ENCODE results near the gene KIAA0930.
A peak's percentile ranks its signal among the peaks of the same experiment; 100 is the strongest.
"Not testable (repeated sequence)": the region's sequence is repeated elsewhere in the genome, so short reads cannot be mapped to it uniquely, and the experiment has no call there.

The KIAA0930 gene

DNA sequence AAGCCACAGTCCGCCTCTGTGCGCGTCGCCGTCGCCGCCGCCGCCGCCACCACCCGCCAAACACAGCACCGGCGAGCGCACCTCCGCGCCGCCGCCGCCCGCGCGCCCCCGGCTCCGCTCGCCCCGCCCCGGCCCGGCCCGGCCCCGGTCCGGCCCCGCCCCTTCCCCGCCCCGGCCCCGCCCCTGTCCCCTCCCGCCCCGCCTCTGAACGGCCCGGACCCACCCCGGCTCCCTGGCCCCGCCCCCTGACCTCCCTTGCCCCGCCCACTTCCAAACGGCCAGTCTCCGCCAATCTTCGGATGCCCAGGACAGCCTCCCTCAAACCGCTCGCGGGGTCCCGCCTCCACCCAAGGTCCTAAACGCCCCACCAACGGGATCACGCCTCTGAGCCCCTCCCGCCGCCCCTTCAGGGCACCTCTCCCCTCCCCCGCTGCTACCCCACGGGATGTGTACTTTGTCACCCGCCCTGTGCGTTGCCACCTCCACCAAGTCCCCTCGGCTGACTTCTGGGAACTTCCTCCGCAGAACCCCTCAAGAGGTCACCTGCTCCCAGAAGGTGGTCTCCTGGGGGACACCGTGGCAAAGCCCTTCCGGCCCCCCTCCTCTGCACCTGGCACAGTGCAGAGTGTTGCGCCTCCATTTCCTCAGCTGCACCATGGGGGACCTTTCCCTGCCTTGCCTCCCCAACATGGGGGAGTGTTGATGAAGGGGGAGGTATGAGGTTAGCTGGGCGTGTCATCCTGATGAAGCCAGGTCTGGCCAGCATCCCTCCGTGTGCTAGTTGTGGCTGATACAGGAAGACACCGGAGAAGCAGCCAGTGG lies at the start of gene KIAA0930:
Gene KIAA0930, minus strand, starts transcription at position 85 of the 822 bp plus-strand sequence. CDS start 191 bp downstream, outside the sequence.
- peak; percentile 85 for DNase-seq (ENCODE audit: low spot score)

DNA sequence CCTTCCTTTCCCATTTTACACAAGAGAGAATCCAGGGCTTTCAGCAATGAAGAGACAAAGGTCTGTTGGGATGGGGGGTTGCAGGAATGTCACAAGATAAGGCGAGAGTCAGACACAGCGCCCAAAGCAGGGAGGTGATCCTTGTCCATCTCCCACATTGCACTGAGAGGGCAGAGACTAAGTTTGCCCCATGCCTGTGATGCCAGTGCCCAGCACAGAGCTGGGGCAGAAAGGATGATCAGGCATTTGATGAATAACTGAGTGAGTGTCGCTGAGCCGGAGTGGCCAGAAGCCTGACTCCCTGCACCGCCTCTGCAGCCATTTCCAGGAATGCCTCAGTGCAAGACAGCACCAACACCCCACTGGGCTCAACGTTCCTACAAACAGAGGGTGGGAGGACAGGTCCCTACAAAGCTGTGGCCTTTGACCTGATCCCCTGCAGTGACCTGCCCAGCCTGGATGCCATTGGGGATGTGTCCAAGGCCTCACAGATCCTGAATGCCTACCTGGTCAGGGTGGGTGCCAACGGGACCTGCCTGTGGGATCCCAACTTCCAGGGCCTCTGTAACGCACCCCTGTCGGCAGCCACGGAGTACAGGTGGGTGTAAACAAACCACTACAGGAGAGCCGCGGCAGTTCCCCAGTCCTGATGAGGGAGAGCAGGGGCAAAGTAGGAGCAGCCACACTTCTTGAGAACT lies 46.3 kb upstream of the KIAA0930 start:
- no peak for DNase-seq (ENCODE audit: low spot score)

DNA sequence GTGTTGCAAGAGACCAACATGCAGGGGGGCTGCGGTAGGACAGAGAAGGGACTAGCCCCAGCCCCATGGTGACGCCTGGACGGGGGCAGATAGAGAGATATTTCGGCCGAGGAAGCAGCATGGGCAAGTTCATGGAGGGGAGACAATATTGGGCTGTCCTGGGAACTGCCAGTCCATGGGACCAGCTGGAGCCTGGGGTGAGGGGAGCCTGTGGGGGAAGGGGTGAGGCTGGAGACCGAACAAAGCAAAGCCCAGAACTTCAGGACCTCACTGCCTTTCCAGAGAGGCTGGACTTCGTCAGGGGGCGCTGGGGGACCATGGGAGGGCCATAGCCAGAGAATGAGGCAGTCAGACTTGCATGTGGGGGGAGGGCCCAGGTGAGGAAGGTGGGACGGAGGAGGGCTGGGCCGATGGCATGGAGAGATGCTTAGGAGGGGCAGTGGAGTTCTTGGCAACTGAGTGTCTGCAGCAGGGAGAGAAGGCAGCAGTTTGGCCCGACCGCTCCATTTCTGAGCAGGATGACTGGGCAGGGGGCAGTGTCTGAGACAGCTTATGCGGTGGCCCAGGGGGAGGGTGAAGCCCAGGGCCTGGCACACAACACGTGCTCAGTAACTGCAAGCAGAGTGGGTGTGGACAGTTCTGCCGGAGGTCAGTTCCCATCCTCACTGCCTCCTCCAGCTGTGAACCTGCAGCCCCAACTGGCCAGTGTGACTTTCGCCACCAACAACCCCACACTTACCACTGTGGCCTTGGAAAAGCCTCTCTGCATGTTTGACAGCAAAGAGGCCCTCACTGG lies 44.8 kb upstream of the KIAA0930 start:
- DNase-seq (ENCODE audit: low spot score) = no peak

DNA sequence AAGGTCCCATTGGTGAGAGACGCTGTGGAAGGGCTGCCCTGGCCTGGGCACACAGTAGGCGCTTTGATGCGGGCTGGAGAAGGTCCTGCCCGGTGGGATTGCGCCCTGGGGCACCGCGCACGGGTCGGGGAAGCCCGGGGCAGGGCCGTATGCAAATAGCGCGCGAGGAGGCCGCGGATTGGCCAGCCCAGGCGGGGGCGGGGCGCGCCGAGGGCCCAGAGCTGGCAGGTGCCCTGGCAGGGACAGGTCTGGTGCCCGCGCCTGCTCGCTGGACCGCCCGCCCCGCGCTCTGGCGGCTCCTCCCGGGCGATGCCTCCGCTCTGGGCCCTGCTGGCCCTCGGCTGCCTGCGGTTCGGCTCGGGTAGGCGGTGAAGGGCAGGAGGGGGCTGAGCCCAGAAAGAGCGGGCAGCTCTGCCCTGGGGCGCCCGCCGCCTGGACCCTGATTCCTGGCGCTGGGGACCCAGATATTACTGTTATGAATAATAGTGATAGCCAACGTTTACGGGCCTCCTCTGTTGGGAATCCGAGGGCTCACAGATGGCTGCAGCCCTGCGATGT lies 44.1 kb upstream of the KIAA0930 start, which contains the start of gene UPK3A:
Gene UPK3A, plus strand, starts transcription at position 245 of the 558 bp plus-strand sequence. Its CDS starts 65 bp downstream, at position 310.
- peak; percentile 48 for DNase-seq (ENCODE audit: low spot score)

DNA sequence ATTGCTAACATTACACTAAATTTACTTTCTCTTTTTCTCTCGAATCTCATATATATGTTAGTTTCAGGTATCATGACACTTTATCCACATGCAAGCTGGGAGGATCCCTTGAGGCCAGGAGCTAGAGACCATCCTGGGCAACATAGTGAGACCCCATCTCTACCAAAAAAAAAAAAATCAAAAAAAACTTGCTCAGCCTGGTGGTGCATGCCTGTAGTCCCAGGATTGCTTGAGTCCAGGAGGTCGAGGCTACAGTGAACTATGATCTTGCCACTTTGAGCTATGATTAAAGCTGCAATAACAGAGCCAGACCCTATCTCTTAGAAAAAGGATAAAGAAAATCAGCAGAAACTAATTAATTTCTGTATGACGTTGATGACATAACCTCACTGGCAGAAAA lies 40.3 kb upstream of the KIAA0930 start:
- DNase-seq (ENCODE audit: low spot score) = no peak

DNA sequence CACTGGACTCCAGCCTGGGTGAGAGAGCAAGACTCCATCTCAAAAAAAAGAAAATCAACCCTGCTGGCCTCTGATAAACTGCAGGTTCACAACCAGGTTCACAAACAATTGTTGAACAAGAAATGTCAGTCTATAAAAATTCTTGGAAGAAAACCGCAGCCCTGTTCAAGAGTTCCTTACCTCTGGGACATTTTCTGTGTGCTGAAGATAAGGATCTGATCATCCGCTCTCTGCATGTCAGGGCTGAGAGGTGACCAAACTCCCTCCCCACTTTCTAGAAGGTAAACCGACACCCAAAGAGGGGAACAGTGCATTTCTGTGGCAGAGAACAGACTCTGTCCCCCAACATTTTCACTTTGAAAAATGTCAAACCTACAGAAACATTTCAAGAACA lies 39.9 kb upstream of the KIAA0930 start:
- DNase-seq (ENCODE audit: low spot score) = no peak

DNA sequence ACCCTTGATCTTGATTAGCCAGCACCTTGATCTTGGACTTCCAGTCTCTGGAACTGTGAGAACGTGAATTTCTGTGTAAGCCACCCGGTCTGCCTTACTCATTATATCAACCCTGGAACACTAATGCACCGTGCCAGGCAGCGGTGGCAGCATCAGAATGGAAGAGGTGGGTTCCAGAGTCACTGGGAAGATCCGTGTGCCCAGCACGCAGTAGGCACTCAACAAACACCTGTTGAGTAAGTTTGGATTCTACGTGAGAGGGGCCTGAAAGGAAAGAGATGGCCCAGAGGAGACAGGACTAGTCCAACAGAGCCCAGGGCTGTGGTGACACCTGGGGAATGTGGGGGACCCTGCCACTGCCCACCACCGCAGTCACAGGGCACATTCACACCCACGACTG lies 37.4 kb upstream of the KIAA0930 start:
- no peak for DNase-seq (ENCODE audit: low spot score)

DNA sequence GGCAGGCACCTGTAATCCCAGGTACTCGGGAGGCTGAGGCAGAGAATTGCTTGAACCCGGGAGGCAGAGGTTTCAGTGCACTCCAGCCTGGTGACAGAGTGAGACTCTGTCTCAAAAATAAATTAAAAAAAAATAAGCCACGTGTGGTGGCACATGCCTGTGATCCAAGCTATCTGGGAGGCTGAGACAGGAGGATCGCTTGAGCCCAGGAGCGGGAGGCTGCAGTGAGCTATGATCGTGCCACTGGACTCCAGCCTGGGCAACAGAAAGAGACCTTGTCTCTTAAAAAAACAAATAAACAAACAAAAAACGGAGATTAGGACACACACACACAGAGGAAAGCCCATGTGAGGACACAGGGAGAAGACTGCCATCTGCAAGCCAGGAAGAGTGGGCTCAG lies 37.0 kb upstream of the KIAA0930 start:
- not testable (repeated sequence) for DNase-seq (ENCODE audit: low spot score)

DNA sequence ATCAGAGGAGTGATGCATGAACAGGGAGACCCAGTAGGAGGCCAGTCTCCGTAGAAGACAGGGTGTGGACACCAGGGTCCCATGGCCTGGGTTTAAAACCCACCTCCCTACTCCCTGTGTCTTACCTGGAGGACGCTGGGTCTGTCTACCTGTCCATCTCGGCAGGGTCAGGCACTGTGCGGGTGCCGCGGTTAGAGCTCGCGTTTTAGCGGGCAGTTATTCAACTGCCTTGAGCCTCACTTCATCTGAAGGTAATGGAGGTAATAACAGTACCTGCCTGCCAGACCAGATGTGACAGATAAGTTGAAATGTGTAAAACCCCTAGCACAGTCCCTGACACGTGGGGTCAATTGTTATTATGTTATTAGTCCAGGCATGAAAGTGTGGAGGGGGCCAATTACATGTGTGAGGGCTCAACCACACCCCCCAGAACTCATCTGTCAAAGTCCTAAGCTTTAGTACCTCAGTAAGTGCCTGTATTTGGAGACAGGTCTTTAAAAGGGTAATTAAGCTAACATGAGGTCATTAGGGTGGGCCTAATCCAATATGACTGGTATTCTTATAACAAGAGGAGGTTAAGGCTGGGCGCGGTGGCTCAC lies 35.9 kb upstream of the KIAA0930 start:
- no peak for DNase-seq (ENCODE audit: low spot score)

DNA sequence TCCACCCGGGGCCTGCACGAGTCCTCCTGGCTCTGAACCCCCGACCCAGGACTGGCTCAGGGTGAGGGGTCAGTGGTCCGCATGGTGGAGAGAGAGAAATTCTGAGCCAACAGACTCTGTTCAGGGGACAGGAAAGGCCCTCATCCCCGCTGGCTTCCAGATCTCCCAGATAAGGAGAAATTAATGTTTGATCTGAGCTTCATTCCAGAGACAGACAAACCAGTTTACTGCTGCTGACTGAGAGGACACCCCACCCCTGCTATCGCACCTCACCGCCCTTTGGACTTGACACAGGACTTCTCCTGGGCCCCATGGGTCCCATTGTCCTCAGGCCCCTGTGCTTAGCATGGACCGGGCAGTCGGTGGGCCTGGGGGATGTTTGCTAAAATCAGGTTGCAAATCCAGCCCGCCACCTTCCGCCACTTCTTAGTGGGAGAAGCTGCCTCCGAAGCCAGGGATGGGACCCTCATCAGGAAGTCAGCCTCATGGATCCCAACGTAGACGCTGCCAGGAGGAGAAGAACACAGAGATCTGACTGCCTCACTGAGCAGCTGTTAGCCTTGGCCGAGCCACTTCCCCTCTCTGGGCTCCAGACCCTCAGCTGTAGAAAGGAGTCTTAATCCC lies 32.9 kb upstream of the KIAA0930 start:
- no peak for DNase-seq (ENCODE audit: low spot score)

DNA sequence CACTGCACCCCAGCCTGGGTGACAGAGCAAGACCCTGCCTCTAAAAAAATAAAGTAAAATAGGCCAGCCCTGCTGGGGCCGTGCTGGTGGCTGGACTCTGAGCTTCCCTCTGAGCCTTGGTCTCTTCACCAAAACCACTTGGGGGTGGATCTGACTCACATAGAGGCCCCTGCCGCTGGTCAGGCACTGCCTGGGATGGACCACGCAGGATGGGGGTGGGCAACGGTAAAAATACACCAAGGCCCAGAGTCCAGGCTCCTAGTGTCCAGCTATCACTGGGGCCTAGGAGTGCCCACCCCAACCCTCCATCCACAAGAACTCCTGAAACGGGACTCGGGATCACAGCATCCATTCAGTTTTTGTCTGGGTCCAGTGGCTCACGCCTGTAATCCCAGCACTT lies 31.8 kb upstream of the KIAA0930 start:
- no peak for DNase-seq (ENCODE audit: low spot score)

DNA sequence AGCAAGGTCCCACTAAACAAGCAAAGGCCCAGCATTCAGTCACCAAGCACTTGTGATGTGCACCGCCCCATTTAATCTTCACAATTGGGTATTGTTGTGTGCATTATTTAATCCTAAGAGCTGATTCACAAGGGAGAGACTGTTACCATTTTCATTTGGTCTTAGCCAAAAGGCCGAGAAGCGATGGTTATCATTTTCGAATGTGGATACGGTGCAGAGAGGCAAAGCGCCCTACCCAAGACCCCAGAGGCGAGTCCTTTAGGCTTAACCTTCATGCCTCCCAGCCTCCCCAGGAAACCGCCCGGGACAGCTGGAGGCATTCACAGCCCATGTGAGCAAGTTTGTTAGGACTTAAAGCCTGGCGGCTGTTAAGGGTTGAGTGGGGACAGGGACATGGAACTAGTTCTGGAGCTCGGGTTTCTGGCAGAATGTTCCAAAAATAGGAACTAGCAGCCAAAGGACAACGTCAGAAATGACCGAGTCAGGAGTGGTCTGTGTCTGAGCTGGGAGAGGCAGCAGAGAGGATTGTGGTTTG lies 31.0 kb upstream of the KIAA0930 start:
- no peak for DNase-seq (ENCODE audit: low spot score)

DNA sequence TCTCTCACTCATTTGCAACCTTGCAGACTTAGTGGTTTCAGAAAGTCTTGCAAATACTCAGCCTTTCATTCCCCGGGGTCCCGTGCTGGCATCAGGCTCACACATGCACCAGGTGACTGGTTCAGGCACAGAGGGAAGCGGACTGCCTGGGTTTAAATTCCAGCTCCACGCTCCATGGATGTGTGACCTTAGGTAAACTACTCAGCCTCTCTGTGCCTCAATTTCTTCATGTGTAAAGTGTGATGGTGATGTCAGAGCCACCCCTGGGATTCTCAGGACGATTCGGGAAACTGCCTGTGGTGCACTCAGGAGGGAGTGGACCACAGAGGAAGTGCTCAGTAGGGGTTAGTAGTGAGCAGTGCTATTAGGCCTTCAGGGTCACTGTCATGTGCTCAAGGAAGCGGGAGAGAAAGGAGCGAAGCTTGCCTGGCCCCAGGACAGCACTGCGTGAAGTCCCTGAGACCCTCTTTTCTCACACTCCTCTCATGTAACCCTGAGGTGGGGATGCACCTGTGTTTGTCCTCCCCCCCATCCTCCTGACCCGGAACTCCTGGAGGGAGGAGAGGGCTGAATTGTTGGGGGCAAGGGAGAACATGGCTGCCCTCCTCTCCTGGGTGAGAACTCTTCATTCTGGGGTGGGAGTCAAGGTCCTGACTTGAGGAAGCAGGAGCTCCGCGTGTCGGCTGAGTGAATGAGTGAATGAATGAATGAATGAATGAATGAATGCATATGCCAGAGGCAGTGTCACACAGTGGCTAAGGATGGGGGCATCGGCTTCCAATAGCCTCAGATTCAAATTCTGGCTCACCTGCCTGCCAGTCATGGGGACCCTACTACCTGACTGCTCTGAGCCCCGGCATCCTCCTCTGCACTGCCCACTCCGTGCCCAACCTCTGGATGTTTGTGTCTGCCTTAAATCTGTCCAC lies 29.7 kb upstream of the KIAA0930 start:
- DNase-seq (ENCODE audit: low spot score) = no peak

DNA sequence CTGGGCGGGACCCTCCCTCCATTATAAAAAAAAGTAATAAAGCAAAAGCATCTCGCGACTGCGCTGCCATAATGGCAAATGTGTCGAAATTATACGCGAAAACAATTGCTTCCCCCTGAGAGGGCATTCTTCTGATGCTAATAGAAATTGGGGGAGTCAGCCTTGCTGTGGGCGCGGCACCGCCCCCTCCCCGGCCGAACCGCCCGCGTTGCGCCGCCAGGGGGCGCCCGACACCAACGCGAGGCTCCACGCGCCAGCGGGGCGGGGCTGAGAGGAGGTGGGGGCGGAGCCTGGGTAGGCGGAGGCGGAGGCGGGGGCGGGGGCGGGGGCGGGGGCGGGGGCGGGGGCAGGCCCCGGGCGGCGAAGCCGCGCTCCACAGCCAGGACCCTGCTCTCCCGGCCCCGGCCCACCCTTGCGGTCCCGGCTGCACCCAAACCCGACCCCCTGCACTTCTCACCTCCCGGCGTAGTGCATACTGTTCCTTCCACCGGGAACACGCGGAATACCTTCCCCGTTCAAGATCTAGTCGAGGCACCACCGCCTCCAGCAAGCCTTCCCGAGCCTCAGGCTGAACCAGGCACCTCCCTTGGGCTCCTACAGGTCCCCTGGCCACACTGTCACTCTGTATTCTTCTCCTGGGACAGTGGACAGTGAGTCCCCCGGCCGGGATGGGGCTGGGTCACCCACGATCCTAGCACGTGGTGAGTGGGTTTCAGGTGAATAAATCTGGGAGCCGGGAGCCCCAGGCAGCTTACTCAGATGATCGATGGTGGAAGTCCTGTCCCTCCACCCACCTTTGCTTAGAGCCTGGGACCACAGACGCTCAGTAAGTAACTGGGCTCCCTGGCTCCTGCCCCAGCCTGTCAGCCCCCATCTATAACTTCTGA lies 28.5 kb upstream of the KIAA0930 start:
- peak; percentile 85 for DNase-seq (ENCODE audit: low spot score)

DNA sequence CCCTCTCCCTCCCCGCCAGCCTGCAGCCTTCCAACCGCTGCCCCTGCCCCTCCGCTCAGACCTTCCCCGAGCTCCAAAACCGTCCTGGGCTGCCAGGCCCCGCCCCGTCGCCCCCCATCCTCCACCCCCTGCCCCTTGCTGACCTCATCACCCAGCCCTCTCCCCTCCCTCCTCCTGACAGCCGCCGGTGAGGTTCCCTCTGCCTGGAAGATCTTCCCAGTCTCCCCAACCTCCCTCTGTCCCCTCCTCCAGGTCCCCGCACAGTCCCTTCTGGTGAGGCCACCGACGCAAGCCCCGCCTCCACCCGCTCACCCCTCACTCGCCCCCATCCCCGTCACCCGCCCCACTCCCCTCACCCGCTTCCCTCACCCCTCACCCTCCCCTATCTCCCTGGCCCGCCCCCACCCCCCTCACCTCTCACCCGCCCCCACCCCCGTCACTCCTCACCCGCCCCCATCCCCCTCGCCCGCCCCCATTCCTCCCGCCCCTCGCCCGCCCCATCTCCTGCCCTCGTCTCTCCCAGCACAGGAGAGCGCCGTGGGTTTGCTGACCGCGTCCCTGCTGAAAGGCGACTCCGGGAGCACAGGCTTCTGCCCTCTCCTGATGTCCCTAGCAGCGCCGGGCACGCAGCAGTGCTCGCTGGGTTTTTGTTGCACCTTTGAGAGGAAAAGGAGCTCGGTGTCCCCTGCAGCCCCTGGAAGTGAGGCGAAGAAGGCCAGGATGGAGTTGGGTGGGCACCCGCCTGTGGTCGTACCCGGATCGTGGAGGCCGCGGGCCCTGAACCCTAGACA lies 27.7 kb upstream of the KIAA0930 start:
- DNase-seq (ENCODE audit: low spot score) = no peak

DNA sequence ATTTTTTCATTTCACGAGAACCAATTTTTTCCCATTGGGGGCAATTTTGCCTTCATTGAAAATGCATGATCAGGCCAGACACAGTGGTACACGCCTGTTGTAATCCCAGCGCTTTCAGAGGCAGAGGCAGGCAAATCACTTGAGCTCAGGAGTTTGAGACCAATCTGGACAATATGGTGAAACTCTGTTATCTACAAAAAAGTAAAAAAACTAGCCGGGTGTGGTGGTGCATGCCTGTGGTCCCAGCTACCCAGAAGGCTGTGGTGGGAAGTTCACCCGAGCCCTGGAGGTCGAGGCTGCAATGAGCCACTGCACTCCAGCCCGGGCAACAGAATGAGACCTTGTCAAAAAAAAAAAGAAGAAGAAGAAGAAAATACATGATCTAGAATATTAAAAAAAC lies 24.8 kb upstream of the KIAA0930 start:
- DNase-seq (ENCODE audit: low spot score) = no peak

DNA sequence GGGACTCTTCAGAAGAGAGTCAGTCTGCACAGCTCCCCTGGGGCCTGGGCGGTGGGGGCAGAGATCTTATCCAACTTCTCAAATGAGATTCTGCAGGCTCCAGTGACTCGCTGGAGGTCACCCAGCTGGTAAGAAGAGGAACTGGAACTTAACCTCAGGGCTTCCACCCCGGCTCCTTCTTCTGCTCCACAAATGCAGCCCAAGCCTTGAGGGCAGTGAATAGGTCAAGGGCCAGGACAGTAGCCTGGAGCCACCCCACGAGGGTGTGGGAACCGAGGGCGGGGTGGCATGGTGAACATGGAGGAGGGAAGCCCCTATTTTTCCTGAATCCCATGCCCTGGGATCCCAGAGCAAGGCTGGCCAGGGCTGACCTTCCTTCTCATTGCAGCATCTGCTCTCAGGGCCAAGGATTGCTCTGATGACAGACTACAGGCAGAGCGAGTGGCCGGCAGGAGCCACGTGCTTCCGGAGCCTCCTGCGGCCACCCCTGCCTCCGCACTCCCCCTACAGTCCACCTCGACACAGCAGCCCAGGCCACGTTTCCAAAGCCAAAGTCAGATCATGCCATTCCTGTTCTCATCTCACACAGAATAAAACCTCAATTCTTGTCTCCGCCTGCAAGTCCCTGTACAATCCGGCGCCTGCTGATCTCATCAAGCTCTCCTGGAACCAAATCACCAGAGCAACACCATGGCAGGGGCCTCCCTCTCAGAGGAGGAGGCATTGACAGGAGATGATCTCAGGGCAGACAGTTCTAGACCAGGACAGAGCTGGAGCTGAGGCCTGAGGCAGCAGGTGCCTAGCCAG lies 23.0 kb upstream of the KIAA0930 start:
- no peak for DNase-seq (ENCODE audit: low spot score)
